HepG2 (cell line): ENCODE data around the gene METTL23. TPM values are rescaled to one million over a fixed set of nuclear protein-coding genes. Genes with fewer than 3 reads are reported as not detected.

Experiments
- AKAP8 ChIP-seq: sonication (generic); formaldehyde crosslinking; IDR thresholded peaks from 2 replicates; pipeline ENCODE4 v1.5.1; 2020; ENCODE audit warnings: mild to moderate bottlenecking, missing genetic modification reagents
- CAMTA2 ChIP-seq: sonication (generic); formaldehyde crosslinking; IDR thresholded peaks from 2 replicates; pipeline ENCODE4 v1.4.0; 2020; ENCODE audit warnings: mild to moderate bottlenecking, missing genetic modification reagents, borderline replicate concordance
- ETV5 ChIP-seq: IDR thresholded peaks from 2 replicates; pipeline ENCODE4 v1.6.1; 2018; ENCODE audit warnings: missing biosample characterization, missing genetic modification reagents, inconsistent platforms, borderline replicate concordance
- GABPA ChIP-seq, 2 experiments: IDR thresholded peaks; 2 replicates each; pipeline ENCODE4 v1.6.1; 2011 to 2016; ENCODE audit warnings: low read depth in 2 of 2, low read length in 1 of 2, missing biosample characterization in 1 of 2, missing genetic modification characterization in 1 of 2
- GTF3A ChIP-seq: sonication (generic); formaldehyde crosslinking; conservative IDR thresholded peaks from 2 replicates; pipeline ENCODE4 v1.4.0; 2020; ENCODE audit warnings: mild to moderate bottlenecking, missing genetic modification reagents
- HNF4G ChIP-seq, 2 experiments: sonication (generic) in 1 of 2; formaldehyde crosslinking in 1 of 2; IDR thresholded peaks; 2 replicates each; pipeline versions ENCODE4 v1.4.0 to v1.6.1; 2011 to 2020; ENCODE audit warnings: borderline replicate concordance in 2 of 2, low read depth in 2 of 2, mild to moderate bottlenecking in 2 of 2, low read length in 1 of 2, missing genetic modification reagents in 1 of 2, moderate library complexity in 1 of 2
- JDP2 ChIP-seq: sonication (generic); formaldehyde crosslinking; IDR thresholded peaks from 2 replicates; pipeline ENCODE4 v1.8.1; 2022; ENCODE audit warnings: missing genetic modification reagents, borderline replicate concordance
- MAFG ChIP-seq: sonication (generic); formaldehyde crosslinking; IDR thresholded peaks from 2 replicates; pipeline ENCODE4 v1.5.1; 2020; ENCODE audit warnings: mild to moderate bottlenecking, missing genetic modification reagents
- MAFK ChIP-seq, 2 experiments: IDR thresholded peaks in 1 of 2; conservative IDR thresholded peaks in 1 of 2; 2 replicates each; pipeline ENCODE4 v1.6.1; 2011; ENCODE audit warnings: improper control_type of control experiment in 2 of 2, low read length in 2 of 2
- RFX5 ChIP-seq: IDR thresholded peaks from 2 replicates; pipeline ENCODE4 v1.6.1; 2011; ENCODE audit warnings: low read depth, low read length, improper control_type of control experiment
- ZFP1 ChIP-seq: IDR thresholded peaks from 2 replicates; pipeline ENCODE4 v1.6.1; 2016
- ZKSCAN8 ChIP-seq: IDR thresholded peaks from 2 replicates; pipeline ENCODE4 v1.6.1; 2016; ENCODE audit warnings: borderline replicate concordance, missing genetic modification reagents, missing compliant biosample characterization
- ZNF124 ChIP-seq: sonication (generic); formaldehyde crosslinking; IDR thresholded peaks from 2 replicates; pipeline ENCODE4 v1.4.0; 2020; ENCODE audit warnings: missing genetic modification reagents
- ZNF143 ChIP-seq: sonication (generic); formaldehyde crosslinking; IDR thresholded peaks from 2 replicates; pipeline ENCODE4 v1.4.0; 2020; ENCODE audit warnings: missing genetic modification reagents
- ZNF205 ChIP-seq: IDR thresholded peaks from 2 replicates; pipeline ENCODE4 v1.6.1; 2018; ENCODE audit warnings: missing biosample characterization, missing genetic modification reagents
- ZNF556 ChIP-seq: sonication (generic); formaldehyde crosslinking; IDR thresholded peaks from 2 replicates; pipeline ENCODE4 v1.4.0; 2020; ENCODE audit warnings: mild to moderate bottlenecking, missing genetic modification reagents, borderline replicate concordance
- ZNF644 ChIP-seq: IDR thresholded peaks from 2 replicates; pipeline ENCODE4 v1.6.1; 2016; ENCODE audit warnings: low read depth
- ZNF703 ChIP-seq: sonication (generic); formaldehyde crosslinking; IDR thresholded peaks from 2 replicates; pipeline ENCODE4 v1.5.1; 2020; ENCODE audit warnings: missing genetic modification reagents, mild to moderate bottlenecking, moderate library complexity, borderline replicate concordance
- polyA plus RNA-seq, 8 experiments: library from polyadenylated mRNA; depleted of rRNA in 3 of 8; stranded (reverse) in 7 of 8; unstranded in 1 of 8; fragments of >200 nt; fragmentation: Illumina TruSeq in 4 of 8; extraction: Trizol in 4 of 8; gene quantifications; 2 replicates each; pipeline versions ENCODE4 v1.2.1 to v1.2.3, GENCODE V29; 2011 to 2016; ENCODE audit warnings: low read depth in 4 of 8, missing spikeins in 1 of 8, mixed read lengths in 1 of 8; ENCODE audit not compliant: insufficient read depth in 1 of 8
- total RNA-seq, 5 experiments: library from RNA; depleted of rRNA; stranded (reverse); fragments of >200 nt; fragmentation: Illumina TruSeq; extraction: Trizol; gene quantifications; 2 replicates each; pipeline ENCODE4 v1.2.3, GENCODE V29; 2016; ENCODE audit warnings: low read depth in 1 of 5
- TF ChIP-seq, protein P1 (sequence below): sonication (generic); formaldehyde crosslinking; IDR thresholded peaks from 2 replicates; pipeline ENCODE4 v1.4.0; 2020; ENCODE audit warnings: low read depth, mild to moderate bottlenecking, missing genetic modification reagents
- TF ChIP-seq, protein P2 (sequence below): sonication (generic); formaldehyde crosslinking; IDR thresholded peaks from 2 replicates; pipeline ENCODE4 v1.8.1; 2022; ENCODE audit warnings: low read depth, mild to moderate bottlenecking, missing genetic modification reagents
- TF ChIP-seq, protein P3 (sequence below): sonication (generic); formaldehyde crosslinking; IDR thresholded peaks from 2 replicates; pipeline ENCODE4 v1.4.0; 2020; ENCODE audit warnings: missing genetic modification reagents

METTL23 gene
- total and polyA plus RNA-seq, 2 of the 13 experiments (the other 11 are each of a cell fraction or from before 2014, with no cell fraction given): 39.9 to 104 TPM

DNA sequence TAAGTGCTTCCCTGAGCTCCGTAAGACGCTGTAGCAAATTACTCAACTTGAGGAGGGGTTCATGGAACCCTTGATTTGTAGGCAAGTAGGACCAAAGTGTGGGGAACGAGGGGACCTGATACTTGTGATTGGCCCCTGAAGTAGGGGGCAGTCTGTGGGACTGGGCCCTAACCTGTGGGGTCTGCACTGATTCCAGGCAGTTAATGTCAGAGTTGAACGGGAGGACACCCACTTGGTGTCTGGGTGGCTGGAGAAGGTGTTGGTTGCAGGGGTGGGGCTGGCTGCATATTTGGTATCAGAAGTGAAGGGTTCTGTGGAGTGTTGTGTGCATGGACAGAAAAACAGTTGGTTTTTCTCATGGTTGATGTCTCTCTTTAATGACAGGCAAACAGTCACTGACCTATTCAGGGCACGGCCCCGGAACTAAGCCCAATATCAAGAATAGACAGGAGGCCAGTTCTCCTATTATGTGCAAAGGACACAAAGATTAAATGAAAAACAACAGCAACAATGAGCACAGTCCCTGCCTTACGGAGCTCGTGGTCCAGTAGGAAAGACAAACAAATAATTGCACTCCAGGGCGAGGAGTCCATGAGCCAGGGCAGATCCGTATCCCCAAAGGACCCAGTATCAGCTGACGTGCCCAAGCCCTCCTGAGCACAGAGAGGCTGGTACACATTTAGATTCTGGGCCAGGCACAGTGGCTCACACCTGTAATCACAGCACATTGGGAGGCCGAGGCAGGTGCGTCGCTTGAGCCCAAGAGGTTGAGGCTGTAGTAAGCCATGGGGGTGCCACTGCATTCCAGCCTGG, 35.1 kb upstream of the METTL23 start (continued):
- TF ChIP-seq AKAP8 (CRISPR knock-in tag) (peak; percentile 86; the same call in 1 of the 2 replicates), ZNF143 (CRISPR knock-in tag) (no peak), ZNF556 (peak; percentile 59; the same call in 1 of the 2 replicates), HNF4G (IDR thresholded peaks at IDR 0.05; ENCODE audit: borderline replicate concordance, low read depth, low read length) (0 out of 2 replicates have a peak, but pooled peaks have one; percentile 21), HNF4G (CRISPR knock-in tag; IDR thresholded peaks at IDR 0.05; ENCODE audit: borderline replicate concordance, low read depth) (peak; percentile 67; the same call in 1 of the 2 replicates), ZFP1 (CRISPR knock-in tag) (no peak), JDP2 (CRISPR knock-in tag) (no peak), CAMTA2 (CRISPR knock-in tag) (no peak), MAFK (conservative IDR thresholded peaks at IDR 0.05 in 1 of 2, IDR thresholded peaks at IDR 0.05 in 1 of 2; ENCODE audit: low read length in 2 of 2) (no peak), ZNF205 (CRISPR knock-in tag) (no peak), RFX5 (no peak), ZNF124 (CRISPR knock-in tag) (0 out of 2 replicates have a peak, but pooled peaks have one; percentile 48), ETV5 (CRISPR knock-in tag) (peak; percentile 96), ZKSCAN8 (CRISPR knock-in tag) (peak; percentile 83; the same call in 1 of the 2 replicates), ZNF703 (no peak), MAFG (CRISPR knock-in tag) (no peak), ZNF644 (peak; percentile 41; the same call in 1 of the 2 replicates), GTF3A (CRISPR knock-in tag) (no peak), GABPA (IDR thresholded peaks at IDR 0.05; ENCODE audit: low read depth, low read length) (no peak), GABPA (CRISPR knock-in tag; IDR thresholded peaks at IDR 0.05; ENCODE audit: low read depth) (0 out of 2 replicates have a peak, but pooled peaks have one; percentile 3)
- TF ChIP-seq, protein P1, sequence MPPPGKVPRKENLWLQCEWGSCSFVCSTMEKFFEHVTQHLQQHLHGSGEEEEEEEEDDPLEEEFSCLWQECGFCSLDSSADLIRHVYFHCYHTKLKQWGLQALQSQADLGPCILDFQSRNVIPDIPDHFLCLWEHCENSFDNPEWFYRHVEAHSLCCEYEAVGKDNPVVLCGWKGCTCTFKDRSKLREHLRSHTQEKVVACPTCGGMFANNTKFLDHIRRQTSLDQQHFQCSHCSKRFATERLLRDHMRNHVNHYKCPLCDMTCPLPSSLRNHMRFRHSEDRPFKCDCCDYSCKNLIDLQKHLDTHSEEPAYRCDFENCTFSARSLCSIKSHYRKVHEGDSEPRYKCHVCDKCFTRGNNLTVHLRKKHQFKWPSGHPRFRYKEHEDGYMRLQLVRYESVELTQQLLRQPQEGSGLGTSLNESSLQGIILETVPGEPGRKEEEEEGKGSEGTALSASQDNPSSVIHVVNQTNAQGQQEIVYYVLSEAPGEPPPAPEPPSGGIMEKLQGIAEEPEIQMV (CRISPR knock-in tag): no peak
- TF ChIP-seq, protein P2, sequence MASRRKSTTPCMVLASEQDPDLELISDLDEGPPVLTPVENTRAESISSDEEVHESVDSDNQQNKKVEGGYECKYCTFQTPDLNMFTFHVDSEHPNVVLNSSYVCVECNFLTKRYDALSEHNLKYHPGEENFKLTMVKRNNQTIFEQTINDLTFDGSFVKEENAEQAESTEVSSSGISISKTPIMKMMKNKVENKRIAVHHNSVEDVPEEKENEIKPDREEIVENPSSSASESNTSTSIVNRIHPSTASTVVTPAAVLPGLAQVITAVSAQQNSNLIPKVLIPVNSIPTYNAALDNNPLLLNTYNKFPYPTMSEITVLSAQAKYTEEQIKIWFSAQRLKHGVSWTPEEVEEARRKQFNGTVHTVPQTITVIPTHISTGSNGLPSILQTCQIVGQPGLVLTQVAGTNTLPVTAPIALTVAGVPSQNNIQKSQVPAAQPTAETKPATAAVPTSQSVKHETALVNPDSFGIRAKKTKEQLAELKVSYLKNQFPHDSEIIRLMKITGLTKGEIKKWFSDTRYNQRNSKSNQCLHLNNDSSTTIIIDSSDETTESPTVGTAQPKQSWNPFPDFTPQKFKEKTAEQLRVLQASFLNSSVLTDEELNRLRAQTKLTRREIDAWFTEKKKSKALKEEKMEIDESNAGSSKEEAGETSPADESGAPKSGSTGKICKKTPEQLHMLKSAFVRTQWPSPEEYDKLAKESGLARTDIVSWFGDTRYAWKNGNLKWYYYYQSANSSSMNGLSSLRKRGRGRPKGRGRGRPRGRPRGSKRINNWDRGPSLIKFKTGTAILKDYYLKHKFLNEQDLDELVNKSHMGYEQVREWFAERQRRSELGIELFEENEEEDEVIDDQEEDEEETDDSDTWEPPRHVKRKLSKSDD (CRISPR knock-in tag): no peak
- TF ChIP-seq, protein P3, sequence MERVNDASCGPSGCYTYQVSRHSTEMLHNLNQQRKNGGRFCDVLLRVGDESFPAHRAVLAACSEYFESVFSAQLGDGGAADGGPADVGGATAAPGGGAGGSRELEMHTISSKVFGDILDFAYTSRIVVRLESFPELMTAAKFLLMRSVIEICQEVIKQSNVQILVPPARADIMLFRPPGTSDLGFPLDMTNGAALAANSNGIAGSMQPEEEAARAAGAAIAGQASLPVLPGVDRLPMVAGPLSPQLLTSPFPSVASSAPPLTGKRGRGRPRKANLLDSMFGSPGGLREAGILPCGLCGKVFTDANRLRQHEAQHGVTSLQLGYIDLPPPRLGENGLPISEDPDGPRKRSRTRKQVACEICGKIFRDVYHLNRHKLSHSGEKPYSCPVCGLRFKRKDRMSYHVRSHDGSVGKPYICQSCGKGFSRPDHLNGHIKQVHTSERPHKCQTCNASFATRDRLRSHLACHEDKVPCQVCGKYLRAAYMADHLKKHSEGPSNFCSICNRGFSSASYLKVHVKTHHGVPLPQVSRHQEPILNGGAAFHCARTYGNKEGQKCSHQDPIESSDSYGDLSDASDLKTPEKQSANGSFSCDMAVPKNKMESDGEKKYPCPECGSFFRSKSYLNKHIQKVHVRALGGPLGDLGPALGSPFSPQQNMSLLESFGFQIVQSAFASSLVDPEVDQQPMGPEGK (CRISPR knock-in tag): peak; percentile 14; the same call in 1 of the 2 replicates
